ENCODE results near the gene UBA6.

Gene UBA6

DNA sequence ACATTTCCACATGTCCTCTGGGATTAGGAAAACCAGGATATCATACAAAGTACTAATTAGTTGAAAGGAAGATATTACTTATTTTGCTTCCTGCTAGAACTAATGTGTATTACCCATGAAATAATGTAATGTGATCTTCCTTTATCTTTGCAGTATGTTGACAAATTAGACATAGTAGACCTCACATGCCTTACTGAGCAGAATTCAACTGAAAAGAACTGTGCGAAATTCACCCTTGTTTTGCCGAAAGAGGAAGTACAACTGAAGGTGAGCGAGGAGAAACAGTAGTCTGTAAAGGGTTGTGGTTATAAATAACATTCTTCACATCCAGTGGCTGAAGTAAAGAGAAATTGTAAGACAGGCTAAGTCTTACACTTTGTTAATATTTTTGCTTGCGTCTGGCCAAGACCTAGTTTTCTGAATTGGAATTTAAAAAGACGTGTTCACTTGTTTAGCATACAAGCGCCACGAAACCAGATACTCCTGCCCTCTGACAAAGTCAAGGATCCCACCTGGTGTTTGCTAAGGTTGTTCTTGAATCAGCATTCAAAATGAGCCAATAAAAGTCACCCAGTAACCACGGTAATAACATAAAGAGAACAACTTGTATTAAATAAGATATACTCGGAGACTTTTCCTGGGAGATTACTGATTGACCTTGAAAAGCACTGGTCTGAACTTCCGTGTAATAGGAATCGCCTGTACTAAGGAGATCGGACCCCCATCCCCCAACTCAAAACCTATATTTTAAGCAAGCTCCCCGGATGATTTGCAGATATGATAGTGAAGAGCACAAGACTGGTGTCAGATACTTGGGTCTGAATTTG lies 125.5 kb downstream of the UBA6 start:
- no peak for DNase-seq
- TF ChIP-seq, protein P1, sequence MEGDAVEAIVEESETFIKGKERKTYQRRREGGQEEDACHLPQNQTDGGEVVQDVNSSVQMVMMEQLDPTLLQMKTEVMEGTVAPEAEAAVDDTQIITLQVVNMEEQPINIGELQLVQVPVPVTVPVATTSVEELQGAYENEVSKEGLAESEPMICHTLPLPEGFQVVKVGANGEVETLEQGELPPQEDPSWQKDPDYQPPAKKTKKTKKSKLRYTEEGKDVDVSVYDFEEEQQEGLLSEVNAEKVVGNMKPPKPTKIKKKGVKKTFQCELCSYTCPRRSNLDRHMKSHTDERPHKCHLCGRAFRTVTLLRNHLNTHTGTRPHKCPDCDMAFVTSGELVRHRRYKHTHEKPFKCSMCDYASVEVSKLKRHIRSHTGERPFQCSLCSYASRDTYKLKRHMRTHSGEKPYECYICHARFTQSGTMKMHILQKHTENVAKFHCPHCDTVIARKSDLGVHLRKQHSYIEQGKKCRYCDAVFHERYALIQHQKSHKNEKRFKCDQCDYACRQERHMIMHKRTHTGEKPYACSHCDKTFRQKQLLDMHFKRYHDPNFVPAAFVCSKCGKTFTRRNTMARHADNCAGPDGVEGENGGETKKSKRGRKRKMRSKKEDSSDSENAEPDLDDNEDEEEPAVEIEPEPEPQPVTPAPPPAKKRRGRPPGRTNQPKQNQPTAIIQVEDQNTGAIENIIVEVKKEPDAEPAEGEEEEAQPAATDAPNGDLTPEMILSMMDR (IDR thresholded peaks at IDR 0.05; ENCODE audit: low read depth, low read length, missing control alignments) = no peak
- Histone ChIP-seq H3K27ac (no peak overlapping the region), H3K27me3 (replicated peaks) (no peaks in the 10 kb centered on the region), H3K36me3 (replicated peaks) (no peaks in the 10 kb centered on the region), H3K4me3 (ENCODE audit: low read depth, low read length) (no peak overlapping the region)
- in situ Hi-C loops (cut with HindIII; ENCODE audit: low pct_ligation_motif_present, low sequenced_read_pairs) = no loop called here

DNA sequence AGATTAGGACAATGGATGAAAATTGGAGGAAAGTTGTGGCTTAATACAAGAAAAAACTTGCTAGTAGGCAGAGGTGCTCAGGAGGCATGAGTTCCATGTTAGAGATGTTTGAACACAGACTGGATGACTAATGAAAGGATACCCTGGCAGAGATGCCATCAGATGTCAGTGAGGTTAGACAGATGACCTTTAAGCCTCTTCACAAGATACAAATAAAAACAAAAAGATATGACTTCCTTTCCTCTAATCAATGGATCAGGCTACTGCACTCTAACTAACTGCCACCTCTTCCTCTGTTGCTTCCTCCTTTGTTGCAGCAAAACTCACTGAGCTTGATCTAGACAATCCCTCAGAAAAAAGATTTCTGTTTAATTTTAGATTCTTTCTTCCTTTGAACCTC lies 127.8 kb downstream of the UBA6 start:
- TF ChIP-seq, protein P1 (IDR thresholded peaks at IDR 0.05; ENCODE audit: low read depth, low read length, missing control alignments) = no peak
- DNase-seq = no peak

DNA sequence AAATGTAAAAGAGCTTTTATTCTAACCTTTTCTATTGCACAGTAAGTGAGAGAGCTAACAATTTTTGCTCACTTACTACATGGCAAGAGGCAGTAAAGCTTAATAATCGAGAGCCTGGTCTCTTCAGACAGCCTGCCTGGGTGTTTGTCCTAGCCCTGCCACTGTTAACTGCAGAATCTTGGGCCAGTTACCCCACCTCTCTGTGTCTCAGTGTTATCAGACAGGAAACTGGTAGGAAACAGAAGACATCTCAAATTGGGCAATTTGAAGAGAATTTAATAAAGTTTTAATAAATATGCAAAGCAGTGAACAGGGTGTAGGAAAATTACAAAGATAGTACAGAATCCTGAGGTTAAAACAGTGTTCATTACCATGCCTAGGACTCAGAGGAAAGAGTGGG lies 129.0 kb downstream of the UBA6 start:
- H3K36me3 ChIP-seq (replicated peaks) = no peaks in the 10 kb centered on the region
- no peaks in the 10 kb centered on the region for H3K27me3 ChIP-seq (replicated peaks)
- in situ Hi-C loops (cut with HindIII; ENCODE audit: low pct_ligation_motif_present, low sequenced_read_pairs) = no loop called here
- H3K4me3 ChIP-seq (ENCODE audit: low read depth, low read length) = no peak overlapping the region
- no peak overlapping the region for H3K27ac ChIP-seq
- no peak for DNase-seq
- TF ChIP-seq, protein P1 (IDR thresholded peaks at IDR 0.05; ENCODE audit: low read depth, low read length, missing control alignments) = no peak

More for the DNA sequence above, 127.8 kb downstream of the UBA6 start:
- in situ Hi-C loops (cut with HindIII; ENCODE audit: low pct_ligation_motif_present, low sequenced_read_pairs) = no loop called here
- Histone ChIP-seq H3K27ac (no peak overlapping the region), H3K4me3 (ENCODE audit: low read depth, low read length) (no peak overlapping the region), H3K27me3 (replicated peaks) (no peaks in the 10 kb centered on the region), H3K36me3 (replicated peaks) (no peaks in the 10 kb centered on the region)

DNA sequence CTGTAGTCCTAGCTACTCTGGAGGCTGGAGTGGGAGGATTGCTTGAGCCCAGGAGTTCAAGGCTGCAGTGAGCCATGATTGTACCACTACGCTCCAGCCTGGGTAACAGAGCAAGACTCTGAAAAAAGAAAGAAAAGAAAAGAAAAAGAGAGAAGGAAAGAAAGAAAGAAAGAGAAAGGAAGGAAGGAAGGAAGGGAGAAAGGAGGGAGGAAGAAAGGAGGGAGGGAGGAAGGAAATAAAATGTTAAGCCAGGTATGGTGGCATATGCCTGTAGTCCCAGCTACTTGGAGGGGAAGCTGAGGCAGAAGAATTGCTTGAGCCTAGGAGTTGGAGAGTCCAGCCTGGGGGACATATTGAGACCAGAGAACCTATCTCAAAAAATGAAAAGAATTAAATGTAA lies 130.4 kb downstream of the UBA6 start:
- Histone ChIP-seq H3K36me3 (replicated peaks) (no peaks in the 10 kb centered on the region), H3K4me3 (ENCODE audit: low read depth, low read length) (no peak overlapping the region), H3K27ac (no peak overlapping the region), H3K27me3 (replicated peaks) (no peaks in the 10 kb centered on the region)
- DNase-seq = no peak
- in situ Hi-C loops (cut with HindIII; ENCODE audit: low pct_ligation_motif_present, low sequenced_read_pairs) = no loop called here
- TF ChIP-seq, protein P1 (IDR thresholded peaks at IDR 0.05; ENCODE audit: low read depth, low read length, missing control alignments) = no peak

DNA sequence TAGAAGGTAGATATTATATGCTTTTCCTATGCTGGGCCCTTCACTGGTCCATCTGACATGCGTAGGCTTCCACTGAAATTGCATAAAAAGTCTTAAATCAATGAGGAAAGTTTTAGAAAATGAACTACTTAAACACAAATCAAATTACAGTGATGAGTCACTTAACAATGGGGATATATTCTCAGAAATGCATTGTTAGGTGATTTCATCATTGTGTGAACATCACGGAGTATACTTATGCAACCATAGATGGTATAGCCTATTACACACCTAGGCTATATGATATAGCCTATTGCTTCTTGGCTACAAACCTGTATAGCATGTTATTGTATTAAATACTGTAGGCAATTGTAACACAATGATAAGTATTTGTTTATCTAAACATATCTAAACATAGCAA lies 132.1 kb downstream of the UBA6 start:
- Histone ChIP-seq H3K27me3 (replicated peaks) (no peaks in the 10 kb centered on the region), H3K36me3 (replicated peaks) (no peaks in the 10 kb centered on the region), H3K4me3 (ENCODE audit: low read depth, low read length) (no peak overlapping the region), H3K27ac (no peak overlapping the region)
- in situ Hi-C loops (cut with HindIII; ENCODE audit: low pct_ligation_motif_present, low sequenced_read_pairs) = no loop called here
- TF ChIP-seq, protein P1 (IDR thresholded peaks at IDR 0.05; ENCODE audit: low read depth, low read length, missing control alignments) = no peak
- DNase-seq = no peak

DNA sequence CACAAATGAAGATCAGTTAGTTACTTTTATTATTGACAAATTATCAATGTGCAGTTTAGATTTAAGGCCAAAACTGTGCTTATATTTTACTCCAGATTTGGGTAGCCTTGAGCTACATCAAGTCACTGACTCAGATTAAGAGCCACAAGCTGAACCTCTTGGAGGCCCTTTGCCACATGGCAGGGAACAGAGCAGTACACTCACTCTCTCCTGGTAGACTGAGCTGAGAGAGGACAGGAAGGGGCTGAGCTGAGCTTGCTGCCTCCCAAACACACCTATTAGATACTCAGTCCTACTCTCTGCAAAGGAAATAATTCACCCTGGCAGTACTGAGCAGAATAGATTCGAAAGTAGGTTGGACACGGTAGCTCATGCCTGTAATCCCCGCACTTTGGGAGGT lies 134.6 kb downstream of the UBA6 start:
- TF ChIP-seq, protein P1 (IDR thresholded peaks at IDR 0.05; ENCODE audit: low read depth, low read length, missing control alignments) = no peak
- H3K27ac ChIP-seq = no peak overlapping the region
- no peak overlapping the region for H3K4me3 ChIP-seq (ENCODE audit: low read depth, low read length)
- no peak for DNase-seq
- no peaks in the 10 kb centered on the region for H3K36me3 ChIP-seq (replicated peaks)
- in situ Hi-C loops (cut with HindIII; ENCODE audit: low pct_ligation_motif_present, low sequenced_read_pairs) = no loop called here
- H3K27me3 ChIP-seq (replicated peaks) = no peaks in the 10 kb centered on the region
